G401.6 (cell line): Measurements from ENCODE around the gene RALGPS1.

ENCODE experiments used
- FAIRE-seq: peaks from 2 replicates; lab custom pipeline; 2012; peaks lifted over from hg19 to GRCh38; lab: Jason Lieb, UNC

RALGPS1 gene

DNA sequence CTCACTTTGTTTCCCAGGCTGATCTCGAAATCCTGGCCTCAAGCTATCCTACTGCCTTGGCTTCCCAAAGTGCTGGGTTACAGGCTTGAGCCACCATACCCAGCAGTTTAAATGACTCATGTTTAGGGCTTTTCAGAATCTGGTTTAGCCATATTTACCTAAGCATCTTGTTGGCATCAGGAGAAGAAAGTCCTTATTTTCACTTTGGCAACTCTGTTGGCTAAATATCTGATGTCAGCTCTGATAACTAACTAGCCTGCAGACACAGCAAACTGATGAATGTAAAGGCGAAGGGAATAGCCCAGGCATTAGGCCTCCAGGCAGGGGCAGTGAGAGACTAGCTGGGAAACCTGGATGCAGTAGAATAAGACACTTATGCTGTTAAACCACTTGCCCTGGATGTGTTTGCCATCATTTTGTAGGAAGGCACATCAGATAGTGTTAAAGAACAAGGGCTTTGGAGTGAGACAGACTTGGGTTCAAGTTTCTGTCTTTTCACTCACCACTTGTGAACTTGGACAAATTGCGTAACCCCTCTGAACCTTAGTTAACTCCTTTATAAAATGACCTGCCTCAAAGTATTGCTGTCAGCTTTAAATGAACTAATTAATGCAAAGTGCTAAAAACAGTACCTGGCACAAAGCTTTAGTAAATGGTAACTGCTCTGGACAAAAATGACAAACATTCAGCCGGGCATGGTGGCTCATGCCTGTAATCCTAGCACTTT, 315.3 kb downstream of the RALGPS1 start:
- no peak for FAIRE-seq

- no peak for FAIRE-seq
Observed at GRCh38 chr9:127231666-127232065, 317.1 kb downstream of the RALGPS1 start.

- FAIRE-seq = no peak
Observed at GRCh38 chr9:127232833-127233549, 318.4 kb downstream of the RALGPS1 start.

DNA sequence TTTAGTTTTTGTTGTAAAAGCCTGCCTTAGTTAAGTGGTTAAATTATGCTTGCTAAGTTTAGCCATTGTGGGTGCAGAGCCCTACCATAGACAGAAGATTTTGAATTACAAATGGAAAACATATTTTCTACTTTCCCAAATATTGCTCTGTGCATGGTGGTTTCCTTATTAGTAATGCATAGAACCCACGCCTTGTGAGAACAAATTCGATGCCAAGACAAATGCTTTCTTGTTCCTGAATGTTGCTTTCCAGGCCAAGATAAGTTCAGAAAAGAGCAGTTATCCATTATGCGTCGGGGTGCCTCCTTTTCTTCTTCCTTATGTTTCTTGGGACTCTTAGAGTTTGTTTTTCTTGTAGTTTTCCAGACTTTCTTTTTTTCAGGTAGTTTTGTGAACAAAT, 319.0 kb downstream of the RALGPS1 start:
- no peak for FAIRE-seq

DNA sequence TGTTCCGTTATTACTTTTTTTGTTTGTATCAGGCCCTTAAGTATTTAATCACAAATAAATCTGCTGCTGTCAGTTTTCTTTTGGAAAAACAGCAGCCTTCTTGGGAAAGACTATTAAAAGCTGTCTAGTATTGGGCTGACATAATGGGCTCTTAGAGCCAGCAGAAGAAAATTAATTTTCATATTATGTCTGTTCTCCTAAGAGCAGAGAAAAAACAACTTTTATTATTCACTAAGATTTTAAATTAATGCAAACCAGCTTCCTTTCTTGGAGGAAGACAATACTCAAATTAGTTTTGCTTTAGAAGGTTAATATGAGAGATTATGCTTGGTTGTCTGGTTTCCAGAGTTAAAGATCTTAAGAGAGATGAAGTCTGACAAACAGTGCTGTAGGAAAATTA, 319.4 kb downstream of the RALGPS1 start:
- FAIRE-seq = no peak

DNA sequence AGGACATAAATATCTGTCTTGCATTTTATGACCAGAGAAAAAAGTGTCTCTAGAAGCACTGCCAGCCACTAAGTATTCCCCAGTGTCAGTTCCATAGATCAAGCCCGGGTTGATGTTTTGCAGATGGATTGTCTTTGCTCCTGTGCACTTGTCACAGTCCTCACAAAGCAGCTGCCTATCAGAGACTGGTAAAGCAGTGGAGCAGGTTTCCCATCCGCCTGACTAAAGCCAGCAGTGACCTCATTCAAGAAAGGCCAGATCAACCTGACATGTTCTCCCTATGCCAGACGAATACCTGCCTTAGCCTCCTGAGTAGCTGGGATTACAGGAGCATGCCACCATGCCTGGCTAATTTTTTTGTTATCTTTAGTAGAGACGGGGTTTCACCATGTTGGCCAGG, 323.2 kb downstream of the RALGPS1 start:
- no peak for FAIRE-seq

DNA sequence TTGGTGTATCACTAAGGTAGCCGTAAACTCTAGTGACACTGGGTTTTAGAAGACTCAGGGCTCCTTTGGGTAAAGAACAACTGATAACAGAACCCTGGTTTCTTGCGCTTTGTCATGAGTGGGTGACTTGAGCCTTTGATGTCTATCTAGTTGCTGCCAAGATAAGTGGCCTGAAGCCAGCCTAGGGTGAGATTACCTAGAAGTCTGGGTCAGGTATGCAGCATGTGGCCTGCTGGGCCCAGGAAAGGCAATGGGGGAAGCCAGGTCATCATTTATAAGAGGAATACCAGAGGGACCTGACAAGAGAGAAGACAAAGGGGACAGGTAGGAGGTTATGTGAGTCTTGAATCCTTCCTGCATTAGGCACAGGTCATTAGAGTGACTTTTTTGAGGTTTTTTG, 326.8 kb downstream of the RALGPS1 start:
- no peak for FAIRE-seq

GRCh38 chr9:127244609-127245601, 330.3 kb downstream of the RALGPS1 start:
- FAIRE-seq = peak; percentile 91

DNA sequence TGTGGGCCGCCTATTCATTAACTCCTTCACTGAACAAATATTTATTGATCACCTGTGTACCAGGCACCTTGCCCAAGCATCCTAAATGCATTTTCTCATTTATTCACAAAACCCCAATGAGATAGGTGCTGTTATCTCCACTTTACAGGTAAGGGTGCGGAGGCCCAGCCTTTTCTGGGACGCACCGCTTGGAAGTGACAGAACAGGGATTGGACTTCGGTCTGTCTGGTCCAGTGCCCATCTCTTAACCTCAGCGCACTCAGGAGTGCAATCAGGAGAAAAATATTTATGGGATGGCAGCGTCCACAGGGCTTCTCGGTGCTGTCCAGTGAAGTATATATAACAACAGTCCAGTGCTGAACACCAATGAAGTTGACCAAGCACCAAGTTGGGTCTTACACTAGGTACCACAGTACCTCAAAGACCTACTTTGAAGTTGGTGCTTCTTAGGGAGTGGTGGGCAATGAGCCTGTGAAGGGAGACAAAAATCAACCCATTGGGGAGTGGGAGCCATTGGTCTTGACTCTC, 331.1 kb downstream of the RALGPS1 start:
- no peak for FAIRE-seq

- FAIRE-seq = no peak
Observed at GRCh38 chr9:127248241-127248640, 333.7 kb downstream of the RALGPS1 start.

- no peak for FAIRE-seq
Observed at GRCh38 chr9:127249877-127250276, 335.3 kb downstream of the RALGPS1 start.

DNA sequence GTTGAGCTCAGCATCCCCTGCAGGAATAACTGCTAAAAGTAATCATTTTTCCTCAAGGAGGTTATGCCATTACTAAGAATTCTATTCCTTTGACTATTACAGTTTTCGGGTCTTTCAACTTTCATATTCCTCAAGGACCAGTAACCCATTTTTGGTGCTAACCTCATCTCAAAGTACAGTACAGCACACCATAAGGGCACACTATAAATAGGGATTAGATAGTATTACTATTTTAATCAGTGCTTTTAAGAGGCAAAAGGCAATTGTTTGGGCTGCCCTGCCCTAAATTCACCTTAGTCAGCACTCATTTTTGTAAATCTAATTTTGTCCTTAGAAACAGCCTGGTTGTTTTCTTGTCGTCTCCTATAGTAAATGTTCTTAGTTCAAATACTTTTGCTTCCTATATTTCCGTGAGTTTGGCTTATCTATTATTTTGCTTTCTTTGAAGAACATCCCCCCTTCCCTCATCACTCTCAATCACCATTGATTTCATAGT, 336.4 kb downstream of the RALGPS1 start:
- FAIRE-seq = no peak

DNA sequence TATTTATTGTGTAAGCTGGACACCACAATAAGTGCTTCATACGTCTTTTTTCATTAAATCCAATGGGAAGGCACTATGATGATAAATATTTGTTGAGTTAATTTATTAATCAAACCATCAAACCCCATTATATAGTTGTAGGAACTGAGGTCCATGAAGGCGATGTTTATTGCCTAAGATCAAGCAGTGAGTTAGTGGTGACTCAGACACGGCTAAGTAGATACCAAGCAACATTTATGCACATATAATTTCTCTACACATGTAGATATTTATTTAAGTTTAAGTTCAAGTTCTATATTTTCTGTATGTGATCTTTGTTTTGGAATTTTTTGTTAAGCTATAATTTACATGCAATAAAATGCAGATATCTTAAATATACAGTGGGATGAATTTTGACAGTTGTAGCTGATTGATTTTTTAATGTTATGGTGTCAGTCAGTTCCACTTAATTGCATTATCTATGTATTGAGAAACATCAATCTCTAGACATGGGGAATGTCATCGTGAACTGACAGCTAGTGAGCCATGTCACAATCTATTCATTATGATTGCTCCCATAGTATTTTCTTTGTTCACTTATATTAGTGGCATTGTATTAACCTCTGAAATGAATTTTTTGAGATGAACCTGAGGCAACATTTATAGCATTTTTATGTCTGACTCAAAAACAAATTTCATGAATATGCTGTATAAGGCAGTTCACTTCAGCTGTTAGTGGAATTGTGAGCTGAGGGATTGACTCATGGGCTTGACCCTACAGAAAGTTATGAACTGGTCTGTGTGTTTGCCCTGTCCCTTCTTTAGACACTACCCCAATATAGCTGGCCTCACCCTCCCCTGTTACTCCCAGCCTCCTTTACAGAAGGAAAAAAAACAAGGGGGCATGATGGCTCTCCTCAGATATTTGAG, 338.1 kb downstream of the RALGPS1 start:
- FAIRE-seq = no peak

- no peak for FAIRE-seq
Observed at GRCh38 chr9:127253446-127253845, 338.9 kb downstream of the RALGPS1 start.

DNA sequence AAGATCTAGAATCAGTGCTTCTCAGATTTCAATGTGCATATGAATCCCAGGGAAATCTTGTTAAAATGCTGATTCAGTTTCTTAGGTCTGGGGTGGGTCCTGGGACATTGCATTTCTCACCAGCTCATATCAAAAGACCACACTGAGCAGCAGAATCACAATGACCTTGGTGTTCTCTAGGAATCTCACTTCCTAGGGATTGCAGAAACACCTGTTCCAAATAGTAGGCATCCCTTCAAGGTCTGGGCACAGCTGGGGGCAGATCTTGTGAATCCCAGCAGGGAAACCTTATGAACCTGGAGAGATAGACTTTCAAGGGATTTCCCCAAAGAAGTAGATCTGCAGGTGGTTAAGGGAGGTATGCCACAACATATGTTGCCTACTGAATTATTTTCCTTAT, 341.1 kb downstream of the RALGPS1 start:
- no peak for FAIRE-seq

DNA sequence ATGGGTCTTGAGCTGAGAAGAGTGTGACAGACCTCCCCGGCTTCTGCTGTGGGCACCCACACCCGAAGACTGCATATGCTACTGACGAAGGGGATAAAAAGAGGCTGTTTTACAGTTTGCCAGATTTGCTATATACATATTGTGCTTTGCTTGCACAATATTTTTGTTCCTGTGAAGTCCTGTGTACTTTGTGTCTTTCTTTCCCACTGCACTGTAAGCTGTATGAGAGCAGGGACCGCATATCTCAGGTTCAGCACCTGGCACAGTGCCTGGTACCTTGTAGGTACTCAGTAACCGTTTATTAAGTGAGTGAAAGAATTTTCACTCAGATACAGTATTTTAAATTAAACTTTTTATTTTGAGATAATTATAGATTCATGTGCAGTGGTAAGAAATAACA, 341.7 kb downstream of the RALGPS1 start:
- no peak for FAIRE-seq

DNA sequence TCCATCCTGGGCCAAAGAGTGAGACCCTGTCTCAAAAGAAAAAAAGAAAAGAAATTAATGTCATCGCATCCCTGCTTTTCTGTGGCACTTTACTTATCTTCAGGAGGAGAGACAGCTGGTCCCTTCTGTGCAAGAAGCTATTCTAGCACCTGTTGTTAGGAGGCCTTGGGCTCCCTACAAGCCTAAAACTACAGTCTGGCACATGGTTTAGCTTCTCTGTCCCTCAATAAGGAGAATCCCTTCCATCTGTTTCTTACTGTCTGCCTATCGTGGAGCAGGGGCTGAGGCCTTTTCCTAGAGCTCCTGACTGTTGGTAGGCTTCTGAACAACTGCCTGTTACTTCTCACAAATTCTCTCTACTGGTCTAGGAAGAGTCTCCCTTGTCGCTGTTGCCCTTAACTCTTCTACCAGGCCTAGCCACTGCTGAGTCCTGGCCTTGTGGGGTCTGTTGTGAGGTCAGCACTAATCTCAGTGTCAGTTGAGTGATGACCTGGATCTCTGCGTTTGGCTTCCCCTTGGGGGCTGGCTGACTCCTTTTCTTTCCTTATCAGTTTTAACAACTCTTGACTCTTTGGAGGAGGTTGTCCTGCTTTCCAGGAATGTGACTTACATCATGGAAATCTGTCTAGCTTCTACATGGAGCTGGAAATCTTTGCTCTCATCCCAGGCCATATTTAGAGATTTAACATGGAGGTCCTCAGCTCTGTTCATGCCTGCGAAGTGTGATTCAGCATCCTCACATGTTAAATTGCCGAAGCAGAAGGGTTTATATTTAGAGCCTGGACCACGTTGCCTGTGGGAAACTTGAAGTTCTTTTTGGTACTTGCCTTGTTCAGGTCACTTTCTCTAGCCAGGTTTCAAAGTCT, 344.3 kb downstream of the RALGPS1 start:
- FAIRE-seq = no peak

GRCh38 chr9:127262602-127263001, 348.0 kb downstream of the RALGPS1 start:
- FAIRE-seq = no peak

GRCh38 chr9:127263237-127263636, 348.7 kb downstream of the RALGPS1 start:
- no peak for FAIRE-seq

DNA sequence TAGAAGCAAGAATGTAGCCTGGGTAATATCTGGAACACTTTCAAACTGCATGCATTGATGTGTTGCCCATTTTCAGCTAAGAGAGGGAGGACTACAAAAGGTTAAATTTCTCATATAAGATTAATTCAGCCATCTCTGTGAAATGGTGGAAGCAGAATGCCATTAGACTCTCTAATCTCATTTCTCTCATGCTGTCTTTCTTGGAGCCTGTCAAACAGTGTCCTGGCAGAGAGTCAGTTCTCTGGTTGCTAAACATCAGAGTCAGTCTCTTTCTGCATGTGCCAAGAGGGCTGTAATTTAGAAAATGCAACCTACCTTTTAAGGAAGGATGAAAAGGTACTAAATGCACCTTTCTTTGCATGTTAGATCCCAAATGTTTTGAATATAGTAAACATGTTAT, 349.1 kb downstream of the RALGPS1 start:
- no peak for FAIRE-seq
